GM18498 (cell line): Measurements from ENCODE around the gene LMAN2.

ENCODE experiments used
- ATAC-seq: cut with Tn5 transposase; IDR thresholded peaks from one replicate; pipeline ENCODE4 v1.9.1; 2021; ENCODE audit warnings: mild to moderate bottlenecking, moderate library complexity; ENCODE audit not compliant: unreplicated experiment

LMAN2 gene

DNA sequence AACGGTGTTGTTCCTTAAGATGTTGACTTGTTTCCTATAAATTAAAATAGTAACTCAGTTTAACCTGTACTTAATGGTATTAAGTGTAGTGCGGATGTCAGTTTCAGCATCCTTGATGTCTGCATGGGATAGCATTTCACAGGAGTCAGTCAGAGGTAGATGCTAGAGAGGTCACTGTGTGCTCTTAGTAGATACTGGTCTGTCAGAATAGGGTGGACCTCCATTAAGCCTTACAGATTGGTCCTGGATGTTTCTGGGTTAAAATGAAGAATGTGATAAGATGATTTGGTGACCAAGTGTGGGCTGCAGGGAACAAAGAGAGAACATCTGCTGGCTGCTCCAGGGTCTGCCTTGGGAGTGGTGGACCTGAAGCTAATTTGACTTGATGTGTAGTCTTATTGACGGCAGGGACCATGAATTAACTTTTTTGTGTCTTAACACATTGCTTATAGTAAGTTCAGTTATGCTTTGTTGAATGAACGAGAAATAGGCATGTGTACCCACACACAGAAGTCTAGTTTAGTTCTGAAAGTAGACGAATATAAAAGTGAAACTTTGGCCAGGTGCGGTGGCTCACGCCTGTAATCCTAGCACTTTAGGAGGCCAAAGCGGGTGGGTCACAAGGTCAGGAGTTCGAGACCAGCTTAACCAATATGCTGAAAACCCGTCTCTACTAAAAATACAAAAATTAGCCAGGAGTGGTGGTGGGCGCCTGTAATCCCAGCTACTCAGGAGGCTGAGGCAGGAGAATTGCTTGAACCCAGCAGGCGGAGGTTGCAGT is 60.5 kb downstream of the LMAN2 start:
- ATAC-seq: peak; percentile 46

DNA sequence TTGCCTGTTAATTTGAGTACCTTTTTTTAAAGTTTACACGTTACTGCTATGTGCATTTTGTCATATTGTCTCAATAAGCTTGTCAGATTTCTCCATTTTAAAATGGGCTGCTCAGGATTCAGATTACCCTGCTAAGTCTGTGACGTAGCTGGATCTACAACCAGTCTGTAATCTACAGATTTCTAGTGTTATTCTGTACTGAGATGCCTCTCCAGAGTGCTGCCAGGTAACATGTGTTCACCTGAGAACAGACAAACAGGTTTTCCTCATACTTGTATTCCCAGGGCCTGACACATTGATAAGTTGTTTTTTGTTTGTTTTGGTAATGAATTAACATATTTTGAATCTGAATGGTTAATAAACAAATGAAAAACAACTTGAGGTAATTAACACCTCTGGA is 63.3 kb downstream of the LMAN2 start:
- ATAC-seq: no peak
